ENCODE data around the gene ATP6V0D1. TPM values are rescaled to one million over a fixed set of nuclear protein-coding genes. Genes with fewer than 3 reads are reported as not detected.

The ATP6V0D1 gene
- polyA plus RNA-seq, 3 donors: 354 to 687 (median 631) TPM

- Histone ChIP-seq H2AFZ (ENCODE audit: insufficient read depth, low read depth, low read length, poor library complexity, severe bottlenecking) (no peak overlapping the region), H4K20me1 (ENCODE audit: insufficient read depth, low read length) (peaks cover 95% of the 10 kb centered on the region), H3K79me2 (ENCODE audit: insufficient read depth, low read length) (no peaks in the 10 kb centered on the region), H3K4me1 (ENCODE audit: control insufficient read depth in 1 of 2, insufficient read depth in 2 of 2, low read length in 2 of 2) (peaks cover 18 to 26% of the 10 kb centered on the region in 2 donors), H3K9ac (ENCODE audit: insufficient read depth, low read length, poor library complexity, severe bottlenecking) (no peak overlapping the region), H3K4me3 (replicated peaks in 1 of 3; ENCODE audit: low read depth in 2 of 3, low read length in 3 of 3) (no peak overlapping the region), H3K9me3 (replicated peaks in 1 of 2; ENCODE audit: control insufficient read depth in 1 of 2, insufficient read depth in 1 of 2, low read length in 2 of 2) (no peaks in the 10 kb centered on the region), H3K4me2 (replicated peaks; ENCODE audit: extremely low read depth, low read length, poor library complexity, severe bottlenecking) (no peak overlapping the region), H3K36me3 (replicated peaks in 1 of 2; ENCODE audit: control insufficient read depth in 1 of 2, insufficient read depth in 2 of 2, low read length in 2 of 2) (peaks cover 47 to 52% of the 10 kb centered on the region in 2 donors), H3K27me3 (ENCODE audit: control insufficient read depth in 2 of 2, insufficient read depth in 2 of 2, low read length in 2 of 2) (peaks cover 3 to 20% of the 10 kb centered on the region in 2 donors), H3K27ac (ENCODE audit: low read depth in 1 of 2, low read length in 2 of 2) (peak overlapping the region in 1 of 2 donors; percentile 70)
- H3K27ac Mint-ChIP-seq: peak overlapping the region in 4 of 7 donors; percentile 33 to 83 (median 80)
- no peak for DNase-seq
- peaks cover 27% of the 10 kb centered on the region for H3K4me1 Mint-ChIP-seq
- no peak overlapping the region for H3K4me3 Mint-ChIP-seq
- peaks cover 51 to 72% of the 10 kb centered on the region in 2 donors for H3K36me3 Mint-ChIP-seq
- peaks cover 0 to 10% (median 0%) of the 10 kb centered on the region in 7 donors for H3K9me3 Mint-ChIP-seq
- peaks cover 19 to 23% (median 20%) of the 10 kb centered on the region in 3 donors for H3K27me3 Mint-ChIP-seq (ENCODE audit: low read depth in 3 of 3)
- intact Hi-C loops (cut with micrococcal nuclease): no loop called here
- TF ChIP-seq CTCF (IDR thresholded peaks at IDR 0.05): no peak
- WGBS (ENCODE audit: insufficient coverage): 99% methylated on average over 7 of the region's 16 CpGs
These were observed 45.2 kb downstream of the ATP6V0D1 start for GRCh38 chr16:67435758-67436164.

GRCh38 chr16:67433131-67433719, 47.7 kb downstream of the ATP6V0D1 start:
- peaks cover 32% of the 10 kb centered on the region for H3K4me1 Mint-ChIP-seq
- DNase-seq: no peak

More at GRCh38 chr16:67433131-67433719, 47.7 kb downstream of the ATP6V0D1 start:
- 86% methylated on average over 3 of the region's 5 CpGs for WGBS (ENCODE audit: insufficient coverage)
- H3K9me3 ChIP-seq (replicated peaks in 1 of 2; ENCODE audit: control insufficient read depth in 1 of 2, insufficient read depth in 1 of 2, low read length in 2 of 2): peaks cover 0 to 9% of the 10 kb centered on the region in 2 donors
- H4K20me1 ChIP-seq (ENCODE audit: insufficient read depth, low read length): peaks cover 93% of the 10 kb centered on the region
- H3K79me2 ChIP-seq (ENCODE audit: insufficient read depth, low read length): no peaks in the 10 kb centered on the region
- H3K4me3 ChIP-seq (replicated peaks in 1 of 3; ENCODE audit: low read depth in 2 of 3, low read length in 3 of 3): no peak overlapping the region
- Mint-ChIP-seq H3K9me3 (peaks cover 0 to 17% (median 3%) of the 10 kb centered on the region in 7 donors), H3K27ac (no peak overlapping the region), H3K36me3 (peaks cover 35 to 47% of the 10 kb centered on the region in 2 donors), H3K27me3 (ENCODE audit: low read depth in 3 of 3) (peaks cover 42 to 48% (median 42%) of the 10 kb centered on the region in 3 donors), H3K4me3 (peak overlapping the region in 1 of 2 donors; percentile 54)
- H3K4me1 ChIP-seq (ENCODE audit: control insufficient read depth in 1 of 2, insufficient read depth in 2 of 2, low read length in 2 of 2): peaks cover 25 to 34% of the 10 kb centered on the region in 2 donors
- peaks cover 23 to 27% of the 10 kb centered on the region in 2 donors for H3K36me3 ChIP-seq (replicated peaks in 1 of 2; ENCODE audit: control insufficient read depth in 1 of 2, insufficient read depth in 2 of 2, low read length in 2 of 2)
- TF ChIP-seq CTCF (IDR thresholded peaks at IDR 0.05): no peak
- H3K4me2 ChIP-seq (replicated peaks; ENCODE audit: extremely low read depth, low read length, poor library complexity, severe bottlenecking): no peak overlapping the region
- H3K27ac ChIP-seq (ENCODE audit: low read depth in 1 of 2, low read length in 2 of 2): no peak overlapping the region
- no peak overlapping the region for H2AFZ ChIP-seq (ENCODE audit: insufficient read depth, low read depth, low read length, poor library complexity, severe bottlenecking)
- no peak overlapping the region for H3K9ac ChIP-seq (ENCODE audit: insufficient read depth, low read length, poor library complexity, severe bottlenecking)
- peaks cover 22 to 44% of the 10 kb centered on the region in 2 donors for H3K27me3 ChIP-seq (ENCODE audit: control insufficient read depth in 2 of 2, insufficient read depth in 2 of 2, low read length in 2 of 2)
- intact Hi-C loops (cut with micrococcal nuclease): no loop called here
